HG03378 (cell line): ENCODE results near the gene SEPTIN5.

Experiments
- ATAC-seq: cut with Tn5 transposase; IDR thresholded peaks from one replicate; pipeline ENCODE4 v1.9.1; 2021; ENCODE audit warnings: mild to moderate bottlenecking, moderate library complexity; ENCODE audit not compliant: unreplicated experiment

Gene SEPTIN5

DNA sequence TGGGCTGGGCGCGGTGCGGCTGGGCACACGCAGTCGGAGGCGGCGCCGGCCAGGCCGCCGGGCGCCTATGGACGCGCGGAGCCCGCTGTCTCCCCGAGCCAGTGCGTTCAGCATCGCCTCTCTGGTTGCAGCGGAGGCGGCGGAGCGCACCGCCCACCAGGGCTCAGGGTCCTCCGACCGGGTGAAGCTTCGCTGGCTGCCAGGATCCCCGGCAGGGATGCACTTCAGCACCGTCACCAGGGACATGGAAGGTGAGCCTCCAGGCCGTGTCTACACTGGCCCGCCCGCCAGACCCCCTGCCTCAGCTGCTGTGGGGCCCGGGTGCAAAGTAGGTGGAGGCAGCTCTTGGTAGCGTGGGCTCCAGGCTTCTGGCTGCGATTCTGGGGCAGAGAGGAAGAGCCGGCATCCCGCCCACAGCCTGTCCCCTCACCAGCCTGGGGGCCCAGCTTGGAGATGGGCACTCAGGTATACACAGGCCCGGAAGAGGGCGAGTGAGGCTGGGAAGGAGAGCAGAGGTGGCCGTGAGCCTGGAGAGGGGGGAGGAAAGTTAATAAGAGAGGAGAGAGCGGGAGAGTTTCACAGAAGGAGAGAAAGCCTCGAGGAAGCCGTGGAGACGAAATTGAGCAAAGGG, 45.2 kb downstream of the SEPTIN5 start:
- ATAC-seq: no peak

DNA sequence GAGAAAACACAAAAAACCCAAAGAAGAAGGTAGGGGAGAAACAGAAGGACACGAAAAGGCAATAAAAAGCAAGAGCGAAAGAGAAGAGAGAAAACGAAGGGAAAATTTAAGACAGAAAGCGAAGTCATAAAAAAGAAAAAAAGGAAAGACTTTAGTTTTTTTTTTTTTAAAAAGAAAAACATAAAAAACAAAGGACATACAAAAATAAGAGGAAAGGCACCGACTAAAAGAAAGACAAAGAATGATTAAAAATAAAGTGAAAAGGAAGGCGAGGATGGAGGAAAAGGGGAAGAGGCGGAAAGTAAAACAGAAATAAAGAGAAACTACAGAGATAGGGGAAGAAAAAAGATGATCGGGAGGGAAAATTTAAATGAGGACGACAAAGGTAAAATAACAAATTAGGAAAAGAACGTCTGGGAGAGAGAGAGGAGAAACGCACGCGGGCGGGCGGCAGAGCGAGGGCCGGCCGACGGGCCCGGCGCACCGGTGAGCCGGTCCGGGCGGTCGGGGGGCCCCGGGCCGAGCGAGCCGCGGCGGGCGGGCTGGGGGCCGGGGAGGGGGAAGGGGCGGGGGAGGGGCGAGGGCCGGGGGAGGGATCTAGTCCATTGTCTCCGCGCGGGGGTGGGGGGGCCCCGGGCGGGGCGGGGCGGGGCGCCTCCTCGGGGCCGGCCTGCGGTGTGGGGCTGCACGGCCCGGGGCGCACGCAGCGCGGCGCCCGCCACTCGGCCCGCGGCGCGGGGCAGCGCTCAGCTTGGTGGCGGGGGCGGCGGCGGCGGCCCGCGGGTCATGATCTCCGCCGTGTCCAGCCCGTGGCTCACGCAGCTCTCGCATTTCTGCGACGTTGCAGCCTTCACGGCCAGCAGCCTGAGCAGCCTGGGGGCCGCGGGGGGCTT, 46.0 kb downstream of the SEPTIN5 start, which contains the start of gene TBX1:
Gene TBX1 (plus strand): TSS at position 721 of the 893 bp plus-strand sequence. CDS start 66 bp downstream, at position 787.
- no peak for ATAC-seq

DNA sequence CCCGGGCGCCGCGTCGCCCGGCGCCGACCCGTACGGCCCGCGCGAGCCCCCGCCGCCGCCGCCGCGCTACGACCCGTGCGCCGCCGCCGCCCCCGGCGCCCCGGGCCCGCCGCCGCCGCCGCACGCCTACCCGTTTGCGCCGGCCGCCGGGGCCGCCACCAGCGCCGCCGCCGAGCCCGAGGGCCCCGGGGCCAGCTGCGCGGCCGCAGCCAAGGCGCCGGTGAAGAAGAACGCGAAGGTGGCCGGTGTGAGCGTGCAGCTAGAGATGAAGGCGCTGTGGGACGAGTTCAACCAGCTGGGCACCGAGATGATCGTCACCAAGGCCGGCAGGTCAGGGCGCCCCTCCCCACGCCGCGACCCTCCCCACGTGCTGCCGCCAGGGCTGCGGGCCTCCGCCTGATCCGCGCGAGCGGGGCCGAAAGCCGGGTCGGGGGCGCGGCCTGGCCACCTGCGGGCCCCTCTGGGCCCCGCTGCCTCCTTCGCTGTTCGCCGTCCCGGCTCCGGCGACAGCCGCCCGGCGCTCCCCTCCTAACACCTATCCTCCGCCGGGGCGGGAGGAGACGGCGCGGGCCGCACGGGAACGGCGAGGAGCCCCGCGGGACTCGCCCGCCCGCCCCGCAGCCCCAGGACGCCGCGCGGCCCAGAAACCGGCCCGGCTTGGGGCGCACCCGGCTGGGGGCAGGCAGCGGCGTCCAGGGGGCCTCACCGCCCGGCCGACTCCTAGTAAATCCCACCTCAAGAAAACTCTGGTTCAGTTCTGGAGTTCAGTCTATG, 46.8 kb downstream of the SEPTIN5 start:
- no peak for ATAC-seq

DNA sequence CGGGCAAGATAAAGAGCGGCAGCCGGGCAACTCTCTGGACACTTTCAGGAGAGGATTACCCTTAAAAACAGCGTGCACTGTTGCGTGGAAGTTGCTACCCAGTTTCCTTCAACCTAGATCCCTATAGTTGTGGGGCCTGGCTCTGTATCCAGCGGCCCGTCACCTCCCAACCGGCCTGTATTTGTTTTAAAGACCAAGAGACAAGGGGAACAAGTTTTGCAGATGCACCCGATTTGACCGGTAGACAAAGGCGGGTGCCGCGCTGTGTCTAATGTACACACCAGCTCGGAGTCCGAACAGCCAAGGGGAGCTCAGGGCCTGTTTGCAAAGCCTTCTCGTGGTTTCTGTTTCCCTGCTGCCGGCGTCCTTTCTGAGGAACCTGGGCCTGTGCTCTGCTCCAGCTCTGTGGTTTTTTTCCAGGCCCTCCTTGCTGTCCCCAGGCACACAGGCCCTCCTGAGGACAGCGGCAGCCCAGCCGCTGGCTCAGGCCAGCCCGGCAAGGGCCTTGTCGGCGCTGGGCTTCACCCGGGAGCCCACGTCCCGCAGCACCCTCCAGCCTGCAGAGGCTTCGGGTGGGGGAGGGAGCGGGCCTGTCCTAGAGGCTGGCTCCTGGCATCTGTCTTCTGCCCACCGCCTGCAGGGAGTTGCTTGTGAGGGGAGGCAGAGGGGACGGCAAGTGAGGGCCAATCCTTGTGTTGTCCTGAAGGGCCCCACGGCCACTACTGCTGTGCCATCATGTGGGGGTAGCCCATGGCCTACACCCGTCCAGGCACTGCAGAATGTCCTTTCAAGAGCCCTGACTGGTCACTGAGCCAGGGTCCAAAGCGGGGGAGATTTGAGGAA, 47.6 kb downstream of the SEPTIN5 start:
- no peak for ATAC-seq

DNA sequence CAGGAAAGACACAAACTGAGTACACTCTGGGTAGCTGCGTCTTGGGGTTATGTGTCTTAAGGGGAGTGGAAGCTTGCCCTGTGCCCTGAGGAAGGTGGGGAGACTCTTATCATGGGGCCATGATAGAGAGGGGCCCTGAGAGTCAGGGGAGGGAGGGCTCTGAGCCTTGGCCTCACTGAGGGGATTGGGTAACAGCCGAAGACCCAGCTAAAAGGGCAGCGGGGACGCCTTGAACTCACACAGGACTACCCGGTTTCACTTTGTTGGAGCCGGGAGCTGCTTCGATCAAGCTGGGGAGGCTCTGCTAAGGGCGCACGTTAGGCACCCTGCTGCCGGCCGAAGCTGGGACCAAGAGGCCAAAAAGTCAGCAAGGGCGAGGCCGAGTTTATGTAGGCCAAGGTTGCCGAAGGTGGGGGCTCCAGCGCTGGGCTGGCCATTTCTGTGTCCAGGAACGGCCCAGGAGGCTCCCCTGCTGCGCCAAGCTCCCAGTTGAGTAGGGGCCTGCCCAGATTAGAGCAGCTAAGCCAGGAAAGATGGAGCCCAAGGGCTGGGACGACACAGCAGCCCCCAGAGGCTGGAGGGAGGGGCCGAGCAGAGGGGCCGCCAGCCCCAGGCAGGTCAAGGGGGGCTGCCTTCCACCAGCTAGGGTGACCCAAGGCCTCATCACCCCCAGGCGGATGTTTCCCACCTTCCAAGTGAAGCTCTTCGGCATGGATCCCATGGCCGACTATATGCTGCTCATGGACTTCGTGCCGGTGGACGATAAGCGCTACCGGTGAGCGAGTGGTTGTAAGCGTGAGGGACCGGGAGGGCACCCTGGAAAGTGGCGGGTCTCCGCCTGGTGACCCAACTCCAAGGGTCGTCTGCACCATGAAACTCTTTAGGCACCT, 48.5 kb downstream of the SEPTIN5 start:
- no peak for ATAC-seq

DNA sequence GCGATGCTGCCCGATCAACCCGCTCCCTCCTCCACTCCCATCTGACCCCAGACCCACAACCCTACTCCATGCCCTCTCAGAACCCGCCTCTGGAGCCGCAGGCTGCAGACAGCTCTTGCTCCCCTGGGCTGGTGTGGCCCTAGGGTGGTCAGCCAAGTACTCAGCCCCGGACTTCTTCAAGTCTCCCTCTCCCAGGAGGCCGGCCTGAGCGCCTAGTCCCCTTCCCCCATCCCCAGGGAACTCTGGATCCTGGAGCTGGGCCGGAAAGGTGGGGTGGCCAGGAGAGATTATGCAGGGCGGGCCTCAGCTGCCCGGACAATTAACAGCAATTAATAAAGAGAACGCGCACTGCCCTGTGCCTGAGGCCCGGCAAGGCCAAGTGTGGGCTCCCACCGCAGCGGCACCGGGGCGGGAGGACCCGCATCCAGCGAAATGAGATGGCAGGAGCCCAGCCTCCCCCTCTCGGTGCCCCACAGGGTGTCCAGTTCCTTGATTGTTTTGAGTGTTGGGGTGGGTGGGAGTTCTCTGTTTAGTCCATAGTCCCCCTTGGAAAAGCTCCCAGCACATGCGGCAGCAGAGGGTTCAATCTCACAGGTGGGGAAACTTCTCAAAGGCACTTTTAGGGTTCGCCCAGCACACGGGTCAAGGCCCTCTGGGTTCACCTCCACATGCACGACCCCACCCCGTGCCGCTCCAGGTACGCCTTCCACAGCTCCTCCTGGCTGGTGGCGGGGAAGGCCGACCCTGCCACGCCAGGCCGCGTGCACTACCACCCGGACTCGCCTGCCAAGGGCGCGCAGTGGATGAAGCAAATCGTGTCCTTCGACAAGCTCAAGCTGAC, 49.4 kb downstream of the SEPTIN5 start:
- no peak for ATAC-seq

DNA sequence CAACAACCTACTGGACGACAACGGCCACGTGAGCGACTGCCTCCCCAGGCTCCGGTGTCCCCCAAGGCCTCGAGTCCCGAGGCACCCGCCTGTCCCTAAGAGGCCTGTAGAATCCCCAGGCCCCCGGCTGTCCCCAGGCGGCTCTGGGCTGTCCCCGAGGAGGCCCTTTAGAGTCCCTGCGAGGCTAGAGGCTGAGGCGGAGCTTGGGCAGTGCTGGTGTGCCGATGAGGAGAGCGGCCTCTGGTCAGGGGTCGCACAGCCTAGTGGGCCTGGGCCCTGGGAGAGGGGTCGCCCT, 49.9 kb downstream of the SEPTIN5 start:
- ATAC-seq: no peak

DNA sequence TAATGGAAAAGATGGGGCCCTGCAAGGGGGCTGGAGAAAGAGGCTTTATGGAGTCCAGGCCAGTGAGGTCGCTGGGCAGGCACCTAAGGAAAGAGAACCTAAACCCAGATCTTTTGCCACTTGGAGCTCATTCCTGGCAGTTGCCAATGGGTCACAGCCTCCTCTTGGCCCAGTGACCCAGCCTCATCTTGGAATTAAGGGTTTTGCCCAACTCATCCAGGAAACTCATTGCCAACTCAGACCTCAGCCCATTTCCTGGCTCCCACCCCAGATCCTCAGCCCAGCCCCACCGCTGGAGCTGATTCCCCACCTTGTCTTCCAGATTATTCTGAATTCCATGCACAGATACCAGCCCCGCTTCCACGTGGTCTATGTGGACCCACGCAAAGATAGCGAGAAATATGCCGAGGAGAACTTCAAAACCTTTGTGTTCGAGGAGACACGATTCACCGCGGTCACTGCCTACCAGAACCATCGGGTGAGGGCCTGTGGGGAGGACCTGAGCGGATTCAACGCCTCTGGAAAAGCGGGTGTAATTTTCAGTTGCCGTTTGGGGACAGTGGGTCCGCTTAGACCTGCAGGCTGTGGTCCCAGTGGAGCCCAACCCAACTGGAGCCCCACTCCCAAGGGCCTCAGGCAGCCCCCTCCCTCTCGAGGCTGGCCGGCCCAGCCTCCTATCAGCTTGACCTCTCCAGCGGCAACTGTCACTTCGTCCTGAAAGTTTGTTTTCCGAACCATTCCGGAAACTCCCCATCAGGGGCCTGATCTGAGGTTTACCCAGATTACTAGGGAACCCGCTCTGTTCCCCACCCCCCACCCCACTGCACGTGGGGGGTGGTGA, 50.6 kb downstream of the SEPTIN5 start:
- no peak for ATAC-seq

DNA sequence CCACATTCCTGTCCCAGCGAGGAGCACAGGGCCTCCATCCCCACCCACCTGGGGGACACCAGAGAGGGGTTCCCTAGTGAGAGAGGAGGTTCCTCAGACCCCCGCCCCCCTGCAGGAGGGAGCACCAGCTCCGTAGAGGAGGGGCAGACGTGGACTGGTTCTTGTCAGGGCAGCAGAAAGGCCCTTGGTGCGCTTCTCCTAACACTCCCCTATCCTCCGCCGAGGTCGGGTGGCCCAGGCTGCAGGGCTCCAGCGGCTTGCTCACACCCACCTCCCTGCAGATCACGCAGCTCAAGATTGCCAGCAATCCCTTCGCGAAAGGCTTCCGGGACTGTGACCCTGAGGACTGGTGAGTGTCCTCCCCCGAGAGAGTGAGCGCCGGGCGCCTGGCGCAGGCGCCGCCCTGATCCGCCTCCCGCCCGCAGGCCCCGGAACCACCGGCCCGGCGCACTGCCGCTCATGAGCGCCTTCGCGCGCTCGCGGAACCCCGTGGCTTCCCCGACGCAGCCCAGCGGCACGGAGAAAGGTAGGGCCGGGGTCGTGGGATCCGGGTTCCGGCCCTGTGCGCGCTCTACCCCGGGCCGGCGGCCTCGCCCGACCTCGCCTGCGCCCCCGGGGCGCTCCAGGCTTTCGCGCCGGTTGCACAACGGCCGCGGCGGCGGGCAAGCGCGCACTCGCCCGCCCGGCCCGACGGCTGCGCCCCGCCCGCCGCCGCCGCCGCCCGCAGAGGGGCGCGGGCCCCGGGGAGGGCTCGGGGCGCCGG, 51.4 kb downstream of the SEPTIN5 start:
- ATAC-seq: no peak

DNA sequence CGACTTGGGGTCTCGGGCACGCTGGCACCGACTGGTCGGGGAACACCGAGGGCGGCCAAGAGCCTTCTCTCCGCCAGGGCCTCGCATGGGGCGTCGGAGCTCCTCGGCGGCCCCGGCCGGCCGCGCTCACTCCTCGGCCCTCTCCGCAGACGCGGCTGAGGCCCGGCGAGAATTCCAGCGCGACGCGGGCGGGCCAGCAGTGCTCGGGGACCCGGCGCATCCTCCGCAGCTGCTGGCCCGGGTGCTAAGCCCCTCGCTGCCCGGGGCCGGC, 51.9 kb downstream of the SEPTIN5 start:
- ATAC-seq: no peak

DNA sequence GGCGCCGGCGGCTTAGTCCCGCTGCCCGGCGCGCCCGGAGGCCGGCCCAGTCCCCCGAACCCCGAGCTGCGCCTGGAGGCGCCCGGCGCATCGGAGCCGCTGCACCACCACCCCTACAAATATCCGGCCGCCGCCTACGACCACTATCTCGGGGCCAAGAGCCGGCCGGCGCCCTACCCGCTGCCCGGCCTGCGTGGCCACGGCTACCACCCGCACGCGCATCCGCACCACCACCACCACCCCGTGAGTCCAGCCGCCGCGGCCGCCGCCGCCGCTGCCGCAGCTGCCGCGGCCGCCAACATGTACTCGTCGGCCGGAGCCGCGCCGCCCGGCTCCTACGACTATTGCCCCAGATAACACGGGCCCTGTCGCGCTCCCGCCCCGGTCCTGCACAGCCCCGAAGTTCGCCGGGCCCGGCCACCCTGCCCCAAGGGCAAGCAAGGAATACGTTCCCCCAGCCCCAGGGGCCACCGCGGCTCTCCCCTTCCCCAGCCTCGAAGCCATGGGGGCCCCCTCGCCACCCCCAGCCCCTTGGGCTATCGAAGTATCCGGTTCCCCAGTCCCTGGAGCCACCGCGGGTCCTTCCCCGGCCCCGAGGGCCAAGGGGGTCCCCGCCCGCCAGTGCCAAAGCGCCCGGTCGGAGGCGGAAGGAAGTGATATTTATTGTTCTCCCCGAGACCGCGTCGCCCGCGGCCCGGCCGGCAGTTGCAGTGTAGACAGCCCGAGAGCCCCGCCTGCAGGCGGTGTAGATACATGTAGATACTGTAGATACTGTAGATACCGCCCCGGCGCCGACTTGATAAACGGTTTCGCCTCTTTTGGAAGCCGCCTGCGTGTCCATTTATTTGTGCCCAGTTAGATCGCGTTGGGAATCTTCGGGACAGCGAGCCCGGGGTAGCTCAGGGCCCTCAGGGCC, 52.5 kb downstream of the SEPTIN5 start:
- ATAC-seq: no peak

DNA sequence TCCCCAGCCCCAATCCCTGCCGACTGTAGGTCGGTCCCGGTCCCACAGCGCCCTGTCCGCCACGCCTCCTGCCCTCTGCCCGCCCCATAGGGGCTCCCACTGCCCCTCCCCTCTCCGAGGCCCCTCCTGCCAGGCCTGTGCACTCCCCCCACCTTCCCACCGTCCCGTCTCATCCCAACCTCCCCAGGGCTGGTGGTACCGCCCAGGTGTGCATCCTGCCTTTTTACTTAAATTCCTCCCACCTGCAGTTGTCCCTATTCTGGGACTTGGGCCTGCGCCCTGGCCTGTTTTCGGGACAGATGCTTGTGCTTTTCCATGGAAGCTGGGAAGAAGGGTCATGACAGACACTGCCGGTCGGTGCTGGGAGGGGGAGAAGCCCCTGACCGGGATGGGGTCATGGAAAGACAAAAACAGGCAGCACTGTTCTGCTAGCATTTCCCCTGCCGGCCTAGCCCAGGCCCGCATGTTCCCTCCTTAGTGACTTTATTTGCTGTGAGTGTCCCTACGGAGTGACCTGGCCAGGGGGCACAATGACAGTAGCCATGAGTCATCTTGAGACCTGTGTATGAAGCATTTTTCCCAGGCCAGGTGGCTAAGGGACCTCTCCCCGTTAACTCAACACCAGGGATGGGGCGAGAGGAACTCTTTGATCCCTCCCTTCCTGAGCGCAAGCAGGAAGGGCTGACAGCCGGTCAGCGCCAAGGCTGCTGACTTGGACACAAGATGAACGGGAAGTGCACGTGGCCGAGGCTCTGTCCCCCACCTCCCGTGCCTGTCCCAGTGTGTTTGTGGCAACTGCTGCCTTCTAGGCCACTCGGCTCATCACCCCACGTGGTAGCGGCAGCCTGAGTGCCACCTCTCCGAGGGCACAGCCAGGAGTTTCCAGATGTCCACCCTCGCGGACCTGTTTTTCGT, 53.4 kb downstream of the SEPTIN5 start:
- no peak for ATAC-seq

DNA sequence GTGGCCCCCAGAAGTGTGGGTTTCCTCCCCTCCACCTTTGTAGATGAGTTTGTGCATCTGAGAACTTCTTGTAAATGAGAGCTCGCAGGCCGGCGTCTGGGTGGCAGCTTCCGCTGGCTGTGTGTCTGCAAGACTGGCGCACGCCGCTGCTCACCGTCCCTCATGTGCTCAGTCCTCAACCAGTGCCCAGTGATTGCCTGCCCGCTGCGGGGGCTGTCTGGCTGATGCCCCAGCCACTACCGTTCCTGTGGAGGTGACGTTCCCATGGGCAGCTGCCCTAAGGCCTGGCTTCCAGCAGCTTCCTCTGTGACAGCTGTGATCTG, 55.1 kb downstream of the SEPTIN5 start:
- ATAC-seq: no peak

DNA sequence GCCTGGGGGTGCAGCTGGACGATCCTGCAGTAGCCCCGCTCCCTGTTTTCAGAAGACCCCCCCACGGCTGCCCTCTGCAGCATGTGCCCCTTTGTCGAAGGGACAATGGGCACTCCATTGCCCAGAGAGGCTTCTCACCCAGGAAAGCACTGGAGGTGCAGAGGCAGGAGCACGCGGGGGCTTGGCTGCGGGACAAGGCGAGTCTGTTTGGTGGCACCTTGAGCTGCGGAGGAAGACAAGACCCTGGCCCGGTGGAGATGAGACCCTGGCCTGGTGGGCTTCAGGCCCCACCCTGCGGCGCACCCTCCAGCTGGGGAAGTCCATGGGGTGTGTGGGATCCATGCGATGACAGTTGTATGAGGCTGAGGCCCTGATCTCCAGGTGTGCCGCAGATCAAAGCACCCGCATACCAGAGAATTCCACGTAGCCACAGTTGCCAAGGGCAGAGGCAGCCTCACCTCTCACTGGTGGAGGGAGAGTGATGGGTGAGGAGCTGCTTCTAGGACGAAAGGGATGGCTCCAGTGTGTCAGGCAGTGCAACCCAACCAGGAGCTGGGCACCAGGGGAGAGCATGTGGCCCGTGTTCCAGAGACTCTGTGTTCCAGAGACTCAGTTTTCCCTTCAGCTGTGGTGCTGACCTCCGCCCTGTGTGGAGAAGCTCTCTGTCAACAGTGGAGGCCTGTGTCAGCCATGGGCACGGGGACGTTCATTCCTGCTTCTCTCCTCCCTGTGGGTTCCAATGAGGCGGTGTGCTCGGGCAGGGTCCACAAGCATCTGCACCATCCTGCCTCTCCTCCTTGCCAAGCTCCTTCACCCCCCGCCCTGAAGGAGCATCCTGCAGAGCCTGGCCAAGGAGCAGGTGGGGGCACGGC, 56.3 kb downstream of the SEPTIN5 start:
- ATAC-seq: no peak

DNA sequence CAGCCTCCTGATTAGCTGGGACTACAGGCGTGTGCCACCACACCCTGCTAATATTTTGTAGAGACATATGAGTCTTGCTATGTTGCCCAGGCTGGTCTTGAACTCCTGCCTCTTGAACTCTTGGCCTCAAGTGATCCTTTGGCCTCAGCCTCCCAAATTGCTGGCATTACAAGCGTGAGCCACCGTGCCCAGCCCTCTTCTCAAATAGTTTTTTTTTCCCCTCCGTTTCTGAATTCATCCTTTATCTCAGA, 58.0 kb downstream of the SEPTIN5 start:
- no peak for ATAC-seq
